Measurements from ENCODE around the gene PHF21A.

Gene PHF21A

DNA sequence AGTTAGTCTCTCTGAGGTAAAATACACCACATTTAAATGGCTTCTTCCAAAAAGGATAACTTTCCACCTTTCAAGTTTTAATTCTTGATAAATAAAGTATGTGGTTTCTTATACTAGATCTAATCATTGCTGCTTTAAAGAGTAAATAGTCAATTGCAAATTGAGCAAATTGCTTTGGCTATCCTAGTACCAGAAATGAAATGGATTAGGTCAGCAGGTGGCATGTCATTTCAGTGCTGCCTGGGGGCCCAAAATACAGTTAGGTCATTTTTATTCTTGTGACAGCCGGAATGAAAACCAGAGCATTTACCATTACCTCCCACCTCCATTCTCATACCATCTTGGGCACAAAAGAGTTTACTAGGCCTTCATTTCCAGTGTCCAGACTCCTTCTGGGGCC lies 70.2 kb downstream of the PHF21A start:
- TF ChIP-seq, protein P1, sequence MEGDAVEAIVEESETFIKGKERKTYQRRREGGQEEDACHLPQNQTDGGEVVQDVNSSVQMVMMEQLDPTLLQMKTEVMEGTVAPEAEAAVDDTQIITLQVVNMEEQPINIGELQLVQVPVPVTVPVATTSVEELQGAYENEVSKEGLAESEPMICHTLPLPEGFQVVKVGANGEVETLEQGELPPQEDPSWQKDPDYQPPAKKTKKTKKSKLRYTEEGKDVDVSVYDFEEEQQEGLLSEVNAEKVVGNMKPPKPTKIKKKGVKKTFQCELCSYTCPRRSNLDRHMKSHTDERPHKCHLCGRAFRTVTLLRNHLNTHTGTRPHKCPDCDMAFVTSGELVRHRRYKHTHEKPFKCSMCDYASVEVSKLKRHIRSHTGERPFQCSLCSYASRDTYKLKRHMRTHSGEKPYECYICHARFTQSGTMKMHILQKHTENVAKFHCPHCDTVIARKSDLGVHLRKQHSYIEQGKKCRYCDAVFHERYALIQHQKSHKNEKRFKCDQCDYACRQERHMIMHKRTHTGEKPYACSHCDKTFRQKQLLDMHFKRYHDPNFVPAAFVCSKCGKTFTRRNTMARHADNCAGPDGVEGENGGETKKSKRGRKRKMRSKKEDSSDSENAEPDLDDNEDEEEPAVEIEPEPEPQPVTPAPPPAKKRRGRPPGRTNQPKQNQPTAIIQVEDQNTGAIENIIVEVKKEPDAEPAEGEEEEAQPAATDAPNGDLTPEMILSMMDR (IDR thresholded peaks at IDR 0.05) = no peak
- H3K27ac ChIP-seq = no peak overlapping the region
- no peak for DNase-seq (ENCODE audit: low spot score)
- H3K4me3 ChIP-seq = no peak overlapping the region

- TF ChIP-seq, protein P1 (IDR thresholded peaks at IDR 0.05) = no peak
- no peak overlapping the region for H3K27ac ChIP-seq
- DNase-seq (ENCODE audit: low spot score) = no peak
Observed at GRCh38 chr11:46050662-46051061, 70.6 kb downstream of the PHF21A start.

DNA sequence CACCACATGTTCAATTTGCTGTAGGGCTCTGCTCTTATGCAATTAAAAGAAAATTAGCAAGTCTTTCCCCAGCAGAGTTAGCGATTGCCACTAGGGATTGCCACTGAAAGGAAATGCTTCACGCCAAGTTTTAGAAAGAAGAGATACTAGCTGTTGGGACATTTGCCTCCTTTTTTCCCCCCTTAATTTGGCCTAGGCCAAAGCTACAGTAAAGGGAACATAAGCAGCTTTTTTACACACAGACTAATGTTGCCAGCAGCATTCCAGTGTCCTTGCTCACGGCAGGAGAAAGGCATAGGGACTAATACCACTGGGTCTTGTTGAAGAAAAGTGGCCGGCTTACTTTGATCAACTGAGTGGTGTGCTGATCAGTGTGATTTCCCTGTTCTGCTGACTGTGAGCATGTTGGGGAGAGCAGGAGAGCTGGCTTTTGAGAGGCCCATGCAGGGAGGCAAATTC lies 71.2 kb downstream of the PHF21A start:
- Histone ChIP-seq H3K27ac (peak overlapping the region in 1 of 2 donors; percentile 31), H3K4me3 (no peak overlapping the region)
- no peak for DNase-seq (ENCODE audit: low spot score)
- TF ChIP-seq, protein P1 (IDR thresholded peaks at IDR 0.05) = no peak

More at GRCh38 chr11:46050662-46051061, 70.6 kb downstream of the PHF21A start:
- H3K4me3 ChIP-seq = no peak overlapping the region

DNA sequence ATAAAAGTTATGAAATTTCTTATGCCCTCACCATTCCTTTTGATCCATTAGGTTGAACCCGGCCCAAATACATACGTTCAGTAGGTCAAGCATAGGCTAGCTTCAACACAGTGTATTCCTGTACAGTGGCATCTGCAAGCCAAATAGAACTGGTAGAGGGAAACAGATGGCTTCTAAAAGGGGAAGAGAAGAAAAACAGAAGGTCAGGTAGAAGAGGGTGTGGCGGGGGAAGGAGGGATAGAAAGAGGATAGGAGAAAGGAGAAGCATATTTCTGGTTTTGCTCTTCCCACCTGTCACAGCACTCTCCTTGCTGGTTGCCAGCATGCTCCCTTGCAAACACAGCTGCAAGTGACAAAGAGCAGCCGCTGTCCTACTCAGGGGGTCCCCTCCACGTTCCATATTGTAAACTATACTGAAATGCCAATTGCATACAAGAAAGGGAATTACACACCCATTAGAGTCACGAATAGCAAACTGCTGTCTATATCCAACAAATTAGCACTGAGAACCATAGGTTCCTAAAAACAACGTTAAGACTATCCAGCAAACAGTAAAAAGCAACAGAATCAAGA lies 71.8 kb downstream of the PHF21A start:
- TF ChIP-seq, protein P1 (IDR thresholded peaks at IDR 0.05) = no peak
- H3K27ac ChIP-seq = no peak overlapping the region
- no peak overlapping the region for H3K4me3 ChIP-seq
- DNase-seq (ENCODE audit: low spot score) = no peak

- no peak overlapping the region for H3K4me3 ChIP-seq
- H3K27ac ChIP-seq = no peak overlapping the region
- no peak for DNase-seq (ENCODE audit: low spot score)
- TF ChIP-seq, protein P1 (IDR thresholded peaks at IDR 0.05) = no peak
Observed at GRCh38 chr11:46048198-46048597, 73.1 kb downstream of the PHF21A start.

DNA sequence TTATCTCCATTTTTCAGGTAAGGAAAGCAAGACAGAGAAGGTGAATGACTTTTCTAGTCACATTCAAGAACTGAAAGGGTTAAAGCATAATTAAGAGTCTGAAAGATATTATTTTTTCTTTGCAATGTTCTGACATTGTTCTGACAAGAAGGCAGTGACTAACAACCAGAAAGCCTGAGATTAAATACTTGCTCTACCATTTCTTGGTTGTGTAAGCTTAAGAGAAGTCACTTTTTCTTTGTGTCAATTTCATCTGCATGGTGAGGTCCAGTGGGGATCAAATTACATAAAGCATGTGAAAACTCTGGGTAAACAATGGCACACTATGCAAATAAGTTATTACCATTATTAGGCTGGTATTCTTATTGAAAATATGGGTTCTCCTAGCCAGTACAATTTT lies 73.7 kb downstream of the PHF21A start:
- H3K27ac ChIP-seq = no peak overlapping the region
- DNase-seq (ENCODE audit: low spot score) = no peak
- H3K4me3 ChIP-seq = no peak overlapping the region
- TF ChIP-seq, protein P1 (IDR thresholded peaks at IDR 0.05) = no peak

DNA sequence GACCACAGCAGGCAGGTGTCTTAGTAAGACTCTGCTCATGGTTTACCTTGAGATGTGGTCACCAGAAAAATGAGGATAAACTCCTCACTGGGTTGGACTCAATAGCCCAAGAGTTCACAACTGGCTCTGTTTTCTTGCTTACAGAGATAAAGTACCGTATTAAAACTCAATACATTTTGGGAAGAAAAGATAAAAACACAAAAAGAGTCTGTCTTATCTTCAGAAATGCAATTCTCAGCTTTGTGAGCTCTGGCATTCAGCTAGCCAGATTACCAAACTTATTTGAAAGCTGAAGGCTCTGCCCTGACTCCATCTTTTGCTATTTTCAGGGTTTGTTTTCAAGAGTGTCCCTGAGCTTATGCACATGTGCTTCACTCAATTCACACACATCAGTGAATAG lies 75.4 kb downstream of the PHF21A start:
- Histone ChIP-seq H3K27ac (no peak overlapping the region), H3K4me3 (no peak overlapping the region)
- DNase-seq (ENCODE audit: low spot score) = no peak
- TF ChIP-seq, protein P1 (IDR thresholded peaks at IDR 0.05) = no peak

Measured in coronary artery (tissue), 2 donors.